B cell (primary cell): ENCODE results near the gene PLA2R1. TPM values are rescaled to one million over a fixed set of nuclear protein-coding genes. Genes with fewer than 3 reads are reported as not detected.

Experiments
- ATAC-seq: fragments of 200-7000 bp; cut with Tn5 transposase; one replicate; pipeline ENCODE4 v1.10.0; 2021; ENCODE audit warnings: low read depth, mild to moderate bottlenecking, moderate number of reproducible peaks, moderate library complexity
- CTCF ChIA-PET: fragments of 350-600 bp; sonication (Branson Sonifier 250); formaldehyde crosslinking; loops from one replicate; lab custom pipeline; 2021; ENCODE audit warnings: antibody characterized with exemption, inconsistent platforms; lab: Charles Lee
- POLR2A ChIA-PET: fragments of 350-600 bp; sonication (Branson Sonifier 250); formaldehyde crosslinking; loops from one replicate; lab custom pipeline; 2021; ENCODE audit warnings: antibody characterized with exemption; lab: Charles Lee
- DNase-seq: peaks from one replicate; pipeline ENCODE4 v3.0.0; 2013
- H2AFZ ChIP-seq: 2 replicates; pipeline ENCODE4 v1.6.1; 2012; ENCODE audit warnings: mild to moderate bottlenecking, low read depth, low read length; ENCODE audit not compliant: insufficient read depth, poor library complexity, severe bottlenecking
- H3K27ac ChIP-seq, 2 donors: 1 replicate in 1 of 2; 2 replicates in 1 of 2; pipeline ENCODE4 v1.5.1; 2012 to 2013; ENCODE audit warnings: low read length in 2 of 2, mild to moderate bottlenecking in 2 of 2, moderate library complexity in 1 of 2
- H3K27me3 ChIP-seq, 4 experiments: fragments of 200-600 bp in 1 of 4; sonication (generic) in 1 of 4; replicated peaks in 1 of 4; 1 replicate in 2 of 4; 2 replicates in 2 of 4; pipeline versions ENCODE4 v1.6.1 to v1.7.0; 2013 to 2016; ENCODE audit warnings: low read length in 3 of 4, mild to moderate bottlenecking in 2 of 4, mixed read lengths in 1 of 4, moderate library complexity in 1 of 4; ENCODE audit not compliant: insufficient read depth in 4 of 4, control insufficient read depth in 3 of 4; ENCODE audit errors: control extremely low read depth in 1 of 4
- H3K36me3 ChIP-seq, 2 experiments: replicated peaks in 1 of 2; 1 replicate in 1 of 2; 2 replicates in 1 of 2; pipeline versions ENCODE4 v1.6.1 to v1.7.1; 2013; ENCODE audit warnings: low read length in 1 of 2; ENCODE audit not compliant: insufficient read depth in 2 of 2, control insufficient read depth in 1 of 2; ENCODE audit errors: control extremely low read depth in 1 of 2, extremely low read depth in 1 of 2
- H3K4me1 ChIP-seq, 2 donors: fragments of 200-600 bp in 1 of 2; sonication (generic) in 1 of 2; 1 replicate in 1 of 2; 2 replicates in 1 of 2; pipeline versions ENCODE4 v1.5.1 to v1.6.1; 2013 to 2017; ENCODE audit warnings: low read length in 2 of 2; ENCODE audit not compliant: control insufficient read depth in 2 of 2, insufficient read depth in 2 of 2
- H3K4me2 ChIP-seq: replicated peaks from 2 replicates; pipeline ENCODE3; 2012; ENCODE audit warnings: mild to moderate bottlenecking, low read depth, low read length; ENCODE audit not compliant: poor library complexity, severe bottlenecking
- H3K4me3 ChIP-seq, 5 experiments: fragments of 200-600 bp in 1 of 5; sonication (generic) in 1 of 5; 1 replicate in 3 of 5; 2 replicates in 2 of 5; pipeline versions ENCODE4 v1.5.1 to v1.7.0; 2011 to 2016; ENCODE audit warnings: low read length in 4 of 5, mild to moderate bottlenecking in 4 of 5, low read depth in 2 of 5, control low read depth in 1 of 5, moderate library complexity in 1 of 5; ENCODE audit not compliant: insufficient read depth in 1 of 5; ENCODE audit errors: control extremely low read depth in 1 of 5, extremely low read depth in 1 of 5
- H3K79me2 ChIP-seq: fragments of 200-600 bp; sonication (generic); one replicate; pipeline ENCODE4 v1.6.0; 2016; ENCODE audit warnings: low read length; ENCODE audit not compliant: control insufficient read depth, insufficient read depth
- H3K9ac ChIP-seq: fragments of 200-600 bp; sonication (generic); 2 replicates; pipeline ENCODE4 v1.6.1; 2017; ENCODE audit warnings: mild to moderate bottlenecking, low read length, moderate library complexity
- H3K9me3 ChIP-seq, 3 donors: one replicate each; pipeline versions ENCODE4 v1.6.1 to v1.7.1; 2013; ENCODE audit warnings: low read length in 2 of 3; ENCODE audit not compliant: control insufficient read depth in 2 of 3, insufficient read depth in 1 of 3; ENCODE audit errors: control extremely low read depth in 1 of 3
- H4K20me1 ChIP-seq: 2 replicates; pipeline ENCODE4 v1.6.0; 2012; ENCODE audit warnings: mild to moderate bottlenecking, low read length; ENCODE audit not compliant: insufficient read depth, control insufficient read depth, poor library complexity, severe bottlenecking
- H3K27ac Mint-ChIP-seq: one replicate; pipeline ENCODE4 v1.8.0; 2021; ENCODE audit warnings: mixed read lengths
- H3K27me3 Mint-ChIP-seq: one replicate; pipeline ENCODE4 v1.8.0; 2021; ENCODE audit warnings: mixed read lengths
- H3K4me1 Mint-ChIP-seq: one replicate; pipeline ENCODE4 v1.8.0; 2021; ENCODE audit warnings: mixed read lengths
- H3K4me3 Mint-ChIP-seq: one replicate; pipeline ENCODE4 v1.8.0; 2021; ENCODE audit warnings: mixed read lengths
- H3K9me3 Mint-ChIP-seq: one replicate; pipeline ENCODE4 v1.8.0; 2022; ENCODE audit warnings: mixed read lengths; ENCODE audit not compliant: insufficient read depth
- CTCF ChIP-seq: fragments of 200-600 bp; IDR thresholded peaks from one replicate; pipeline ENCODE4 v1.8.0; 2022; ENCODE audit warnings: antibody characterized with exemption, mild to moderate bottlenecking
- EZH2 ChIP-seq: IDR thresholded peaks from 2 replicates; pipeline ENCODE4 v1.6.1; 2012; ENCODE audit warnings: borderline replicate concordance, low read depth, mild to moderate bottlenecking, moderate library complexity, low read length; ENCODE audit not compliant: insufficient read depth, poor library complexity, severe bottlenecking
- WGBS: methylation state at CpG from one replicate; pipeline ENCODE4 v1.1.5; 2013; ENCODE audit warnings: missing lambda C conversion rate; ENCODE audit not compliant: insufficient coverage; 5-methylcytosine and 5-hydroxymethylcytosine counted together
- intact Hi-C: fragments of 100-400 bp; cut with micrococcal nuclease; formaldehyde crosslinking; loops from one replicate; pipeline ENCODE4 v1.10.0; 2022
- polyA plus RNA-seq: library from polyadenylated mRNA; depleted of rRNA; stranded (reverse); fragments of >200 nt; gene quantifications from 2 replicates; pipeline ENCODE4 v1.2.3, GENCODE V29; 2012
- total RNA-seq, 2 donors: library from RNA; stranded (reverse); fragments of 120-200 nt in 1 of 2; gene quantifications; 1 replicate in 1 of 2; 2 replicates in 1 of 2; pipeline versions ENCODE4 v1.2.3 to v1.2.4, GENCODE V29; 2013 to 2022

Gene PLA2R1
- total and polyA plus RNA-seq, 2 donors (not counting 1 experiment from before 2014, with no cell fraction given), result not detected

GRCh38 chr2:160104115-160104514, 41.7 kb upstream of the PLA2R1 start:
- Mint-ChIP-seq H3K9me3 (no peaks in the 10 kb centered on the region), H3K27ac (no peak overlapping the region), H3K4me1 (no peaks in the 10 kb centered on the region), H3K4me3 (no peak overlapping the region), H3K27me3 (peaks cover 20% of the 10 kb centered on the region)
- no peak for ATAC-seq
- Histone ChIP-seq H3K4me2 (no peak overlapping the region), H3K27me3 (no peaks in the 10 kb centered on the region), H3K27ac (no peak overlapping the region), H3K79me2 (no peaks in the 10 kb centered on the region), H3K9me3 (no peaks in the 10 kb centered on the region), H4K20me1 (no peaks in the 10 kb centered on the region), H3K36me3 (no peaks in the 10 kb centered on the region), H3K4me1 (no peaks in the 10 kb centered on the region), H3K4me3 (no peak overlapping the region), H2AFZ (no peak overlapping the region), H3K9ac (no peak overlapping the region)
- intact Hi-C loops, result no loop called here
- WGBS, result 86% methylated on average over 2 of the region's 2 CpGs
- ChIA-PET POLR2A (no interaction called here), CTCF (no interaction called here)
- DNase-seq, result no peak
- TF ChIP-seq CTCF (no peak), EZH2 (no peak)

- H3K27me3 Mint-ChIP-seq, result peaks cover 6% of the 10 kb centered on the region
- Histone ChIP-seq H3K9me3 (peaks cover 0 to 8% (median 4%) of the 10 kb centered on the region in 3 donors), H3K9ac (no peak overlapping the region), H3K4me1 (no peaks in the 10 kb centered on the region), H3K4me3 (no peak overlapping the region), H4K20me1 (no peaks in the 10 kb centered on the region), H3K27ac (no peak overlapping the region), H2AFZ (no peak overlapping the region), H3K4me2 (no peak overlapping the region), H3K79me2 (no peaks in the 10 kb centered on the region), H3K36me3 (no peaks in the 10 kb centered on the region), H3K27me3 (peaks cover 0 to 5% (median 0%) of the 10 kb centered on the region in 4 experiments)
- ATAC-seq (no peak), DNase-seq (no peak)
- ChIA-PET POLR2A (no interaction called here), CTCF (interaction anchor here (0.6 to 0.8 kb wide), 2 partner anchors 14 to 927 kb away, joined by 3 read pairs; no protein-coding TSS in a partner anchor)
- intact Hi-C loops, result no loop called here
- no CpG with 5 or more reads among the region's 1 CpG for WGBS
- no peak overlapping the region for H3K4me3 Mint-ChIP-seq
- H3K4me1 Mint-ChIP-seq, result no peaks in the 10 kb centered on the region
- H3K9me3 Mint-ChIP-seq, result no peaks in the 10 kb centered on the region
- no peak overlapping the region for H3K27ac Mint-ChIP-seq
- TF ChIP-seq EZH2 (no peak), CTCF (no peak)
Measured at GRCh38 chr2:160097326-160097725, 34.9 kb upstream of the PLA2R1 start.
